Dendritic cell treated with granulocyte-macrophage colony-stimulating factor and Interleukin-4, amounts not matched to agents 40 ng/mL and 50 ng/mL, for 4 days (primary cell): Measurements from ENCODE around the gene IQCF2.
"Not testable (repeated sequence)": the region's sequence is repeated elsewhere in the genome, so short reads cannot be mapped to it uniquely, and the experiment has no call there.

ENCODE experiments used
- H3K27ac Mint-ChIP-seq: one replicate; pipeline ENCODE4 v1.8.0; 2022; ENCODE audit warnings: mild to moderate bottlenecking, mixed read lengths
- H3K27me3 Mint-ChIP-seq: one replicate; pipeline ENCODE4 v1.8.0; 2022; ENCODE audit warnings: mild to moderate bottlenecking, mixed read lengths
- H3K36me3 Mint-ChIP-seq: one replicate; pipeline ENCODE4 v1.8.0; 2022; ENCODE audit warnings: low read depth, mixed read lengths
- H3K4me1 Mint-ChIP-seq: one replicate; pipeline ENCODE4 v1.8.0; 2022; ENCODE audit warnings: low read depth, mixed read lengths
- H3K4me3 Mint-ChIP-seq: one replicate; pipeline ENCODE4 v1.8.0; 2022; ENCODE audit warnings: mild to moderate bottlenecking, moderate library complexity, mixed read lengths
- H3K9me3 Mint-ChIP-seq: one replicate; pipeline ENCODE4 v1.8.0; 2022; ENCODE audit warnings: mixed read lengths
- intact Hi-C: fragments of 100-400 bp; cut with micrococcal nuclease; formaldehyde crosslinking; loops from one replicate; pipeline ENCODE4 v1.15.0; 2022

Gene IQCF2

GRCh38 chr3:51894391-51894790, 33.0 kb downstream of the IQCF2 start:
- no peaks in the 10 kb centered on the region for H3K9me3 Mint-ChIP-seq
- no peaks in the 10 kb centered on the region for H3K36me3 Mint-ChIP-seq
- H3K27me3 Mint-ChIP-seq = peaks cover 45% of the 10 kb centered on the region
- intact Hi-C loops = no loop called here
- no peak overlapping the region for H3K4me3 Mint-ChIP-seq
- H3K4me1 Mint-ChIP-seq = no peaks in the 10 kb centered on the region
- no peak overlapping the region for H3K27ac Mint-ChIP-seq

- Mint-ChIP-seq H3K4me3 (no peak overlapping the region), H3K9me3 (no peaks in the 10 kb centered on the region), H3K36me3 (no peaks in the 10 kb centered on the region), H3K27me3 (peaks cover 46% of the 10 kb centered on the region), H3K4me1 (no peaks in the 10 kb centered on the region), H3K27ac (no peak overlapping the region)
- intact Hi-C loops = no loop called here
These were observed 33.5 kb downstream of the IQCF2 start for GRCh38 chr3:51894939-51895338.

- Mint-ChIP-seq H3K27ac (no peak overlapping the region), H3K27me3 (peaks cover 46% of the 10 kb centered on the region)
These were observed 35.3 kb downstream of the IQCF2 start for GRCh38 chr3:51896607-51897305.

GRCh38 chr3:51897391-51897790, 36.0 kb downstream of the IQCF2 start:
- no peaks in the 10 kb centered on the region for H3K36me3 Mint-ChIP-seq
- intact Hi-C loops = no loop called here
- H3K4me1 Mint-ChIP-seq = no peaks in the 10 kb centered on the region
- H3K27me3 Mint-ChIP-seq = peaks cover 41% of the 10 kb centered on the region
- no peak overlapping the region for H3K4me3 Mint-ChIP-seq
- H3K27ac Mint-ChIP-seq = no peak overlapping the region
- H3K9me3 Mint-ChIP-seq = no peaks in the 10 kb centered on the region

More at GRCh38 chr3:51896607-51897305, 35.3 kb downstream of the IQCF2 start:
- no peak overlapping the region for H3K4me3 Mint-ChIP-seq
- no peaks in the 10 kb centered on the region for H3K9me3 Mint-ChIP-seq
- no peaks in the 10 kb centered on the region for H3K36me3 Mint-ChIP-seq
- intact Hi-C loops = no loop called here
- H3K4me1 Mint-ChIP-seq = no peaks in the 10 kb centered on the region

- peaks cover 40% of the 10 kb centered on the region for H3K27me3 Mint-ChIP-seq
- H3K27ac Mint-ChIP-seq, intact Hi-C loops, H3K36me3 Mint-ChIP-seq, H3K4me3 Mint-ChIP-seq, H3K4me1 Mint-ChIP-seq: not testable (repeated sequence)
- H3K9me3 Mint-ChIP-seq = peaks cover 12% of the 10 kb centered on the region
These were observed 38.6 kb downstream of the IQCF2 start for GRCh38 chr3:51900043-51900442.

- H3K36me3 Mint-ChIP-seq, H3K4me3 Mint-ChIP-seq, intact Hi-C loops, H3K27ac Mint-ChIP-seq, H3K4me1 Mint-ChIP-seq: not testable (repeated sequence)
- peaks cover 25% of the 10 kb centered on the region for H3K27me3 Mint-ChIP-seq
- H3K9me3 Mint-ChIP-seq = peaks cover 20% of the 10 kb centered on the region
These were observed 40.9 kb downstream of the IQCF2 start for GRCh38 chr3:51902361-51902760.

GRCh38 chr3:51904034-51904823, 42.8 kb downstream of the IQCF2 start:
- H3K36me3 Mint-ChIP-seq = no peaks in the 10 kb centered on the region
- H3K9me3 Mint-ChIP-seq = peaks cover 23% of the 10 kb centered on the region
- no peaks in the 10 kb centered on the region for H3K4me1 Mint-ChIP-seq
- H3K27ac Mint-ChIP-seq = no peak overlapping the region
- H3K27me3 Mint-ChIP-seq = peaks cover 18% of the 10 kb centered on the region
- H3K4me3 Mint-ChIP-seq = no peak overlapping the region
- intact Hi-C loops = no loop called here

GRCh38 chr3:51908026-51908425, 46.6 kb downstream of the IQCF2 start:
- H3K27me3 Mint-ChIP-seq = peaks cover 9% of the 10 kb centered on the region

More at GRCh38 chr3:51908026-51908425, 46.6 kb downstream of the IQCF2 start:
- no peaks in the 10 kb centered on the region for H3K4me1 Mint-ChIP-seq
- no peaks in the 10 kb centered on the region for H3K36me3 Mint-ChIP-seq
- no peak overlapping the region for H3K4me3 Mint-ChIP-seq
- H3K9me3 Mint-ChIP-seq = peaks cover 23% of the 10 kb centered on the region
- intact Hi-C loops = no loop called here
- no peak overlapping the region for H3K27ac Mint-ChIP-seq
